Stimulated activated CD8-positive, alpha-beta memory T cell treated with anti-CD3 and anti-CD28 coated beads, Interleukin-4, amount 100 ng/mL, for 24 hours (primary cell): ENCODE measurements around the gene COL9A3.
A peak's percentile ranks its signal among the peaks of the same experiment; 100 is the strongest.

ENCODE experiments used
- DNase-seq: peaks from one replicate; pipeline ENCODE4 v3.0.0-alpha.2; 2020; ENCODE audit warnings: low read depth

COL9A3 gene

DNA sequence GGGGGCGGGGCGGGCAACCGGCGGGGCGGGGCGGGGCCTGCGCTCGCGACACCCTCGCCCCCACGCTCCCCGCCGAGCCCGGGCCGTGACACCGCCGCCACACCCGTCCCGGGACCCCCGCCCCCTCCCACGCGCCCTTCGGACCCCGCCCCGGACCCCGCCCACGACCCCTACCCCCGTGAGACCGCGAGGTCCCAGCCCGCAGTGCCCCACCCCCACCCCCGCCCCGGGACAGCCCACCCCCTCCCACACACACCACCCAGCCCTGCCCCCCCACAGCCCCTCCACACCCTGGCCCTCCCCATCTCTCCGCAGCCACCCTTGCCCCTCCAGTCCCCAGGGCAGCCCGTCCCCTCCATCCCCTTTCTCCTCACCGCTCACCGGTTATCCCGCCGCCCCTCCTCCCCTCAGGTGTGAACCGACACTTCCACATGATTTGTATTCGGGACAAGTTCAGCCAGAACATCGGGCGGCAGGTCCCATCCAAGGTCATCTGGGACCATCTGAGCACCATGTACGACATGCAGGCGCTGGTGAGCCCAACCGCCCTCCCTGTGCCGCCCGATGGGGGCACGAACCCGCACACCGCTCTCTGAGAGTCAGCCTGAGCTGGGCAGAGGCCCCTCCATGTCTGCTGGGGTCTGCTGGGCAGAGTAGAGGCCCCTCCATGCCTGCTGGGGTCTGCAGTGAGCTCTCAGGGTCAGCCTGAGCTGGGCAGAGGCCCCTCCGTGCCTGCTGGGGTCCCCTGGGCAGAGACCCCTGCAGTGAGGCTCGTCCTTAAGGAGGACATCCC, 20.0 kb upstream of the COL9A3 start:
- no peak for DNase-seq

DNA sequence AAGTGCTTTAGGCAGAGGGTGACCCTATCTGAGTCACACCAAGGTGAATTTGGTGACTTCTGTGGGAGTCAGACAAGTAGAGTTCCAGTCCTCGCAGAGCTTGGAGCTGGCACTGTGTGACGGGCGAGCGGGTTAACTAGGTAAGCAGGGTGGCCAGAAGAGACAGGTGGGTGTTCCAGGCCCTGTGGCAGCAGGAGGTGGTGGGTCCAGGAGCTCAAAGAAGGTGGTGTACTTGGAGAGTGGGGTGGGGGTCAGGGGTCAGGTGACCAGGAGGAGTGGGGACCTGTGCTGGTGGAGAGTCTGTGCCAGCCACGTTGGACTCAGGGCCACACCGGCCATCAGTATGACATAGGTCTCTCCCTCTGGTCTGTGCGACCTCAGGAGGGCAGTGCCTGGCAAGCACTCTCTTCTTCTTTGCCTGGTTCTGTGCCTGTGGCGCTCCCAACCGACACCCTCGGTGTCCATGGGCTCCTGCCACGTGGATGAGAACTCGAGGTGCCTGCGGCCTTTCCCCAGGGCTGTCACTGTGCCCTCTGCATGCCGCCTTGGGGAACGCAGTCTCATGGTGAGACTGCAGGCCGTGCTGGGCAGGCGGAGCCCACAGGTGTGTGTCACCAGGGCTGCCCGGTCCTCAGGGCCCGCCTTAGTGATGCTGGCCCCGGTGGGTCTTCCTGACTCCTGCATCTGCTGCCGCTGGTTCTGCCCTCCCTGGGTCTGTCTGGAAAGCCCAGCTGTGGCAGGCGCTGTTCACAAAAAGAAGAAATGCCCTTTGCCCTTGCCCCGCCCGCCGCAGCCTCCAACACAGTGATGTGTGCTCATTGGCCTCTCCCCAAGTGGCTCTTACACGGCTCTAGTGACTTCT, 18.9 kb upstream of the COL9A3 start:
- DNase-seq: no peak

DNA sequence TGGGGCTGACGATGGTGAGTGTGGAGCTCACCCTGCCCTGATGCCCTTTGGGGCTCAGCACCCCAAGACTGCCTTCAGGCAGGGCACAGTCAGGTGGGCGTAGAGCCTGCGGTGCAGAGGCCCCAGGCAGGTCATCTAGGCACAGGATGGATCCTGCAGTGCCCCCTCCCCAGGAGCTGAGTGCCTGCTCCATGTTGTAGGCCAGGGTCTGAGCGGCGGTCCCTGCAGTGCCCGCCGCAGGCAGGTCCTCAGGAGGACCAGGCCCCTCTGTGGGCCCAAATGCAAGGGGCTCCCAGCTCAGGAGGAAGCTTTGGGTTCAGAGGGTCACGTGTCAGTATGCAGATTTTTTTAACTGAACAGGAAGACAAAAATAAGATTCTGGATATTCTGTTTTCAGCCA, 17.8 kb upstream of the COL9A3 start:
- DNase-seq: no peak

DNA sequence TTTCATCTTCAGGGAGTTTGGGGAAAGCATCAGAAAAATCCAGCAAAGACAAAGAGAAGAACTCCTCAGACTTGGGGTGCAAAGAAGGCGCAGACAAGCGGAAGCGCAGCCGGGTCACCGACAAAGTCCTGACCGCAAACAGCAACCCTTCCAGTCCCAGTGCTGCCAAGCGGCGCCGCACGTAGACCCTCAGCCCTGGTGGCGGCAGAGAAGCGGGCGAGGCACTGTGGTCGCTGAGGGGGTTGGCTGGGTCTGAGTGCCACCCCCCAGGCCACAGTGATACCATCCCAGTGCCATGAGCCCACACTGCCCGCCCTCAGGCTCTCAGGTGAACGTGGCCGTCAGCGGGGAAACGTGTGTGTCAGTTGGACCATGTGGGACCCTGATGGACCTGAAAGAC, 17.4 kb upstream of the COL9A3 start:
- no peak for DNase-seq

DNA sequence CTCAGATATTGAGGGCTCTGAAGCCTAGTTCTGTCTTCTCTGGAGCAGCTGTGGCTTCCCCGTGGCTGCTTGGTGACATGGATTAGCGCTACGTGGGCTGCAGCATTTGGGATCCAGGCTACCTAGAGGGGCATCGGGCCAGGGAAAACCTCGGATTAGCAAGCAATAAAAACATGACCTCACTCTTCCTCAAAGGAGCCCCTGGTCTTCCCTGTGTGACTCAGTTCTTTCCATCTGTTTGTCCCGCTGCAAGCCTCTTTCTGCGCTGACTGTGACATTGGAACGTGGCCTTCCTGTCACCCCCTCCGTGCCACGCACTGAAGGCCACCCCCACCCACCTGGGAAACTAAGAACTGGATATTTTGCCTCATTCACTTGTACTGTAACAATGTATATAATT, 17.0 kb upstream of the COL9A3 start:
- no peak for DNase-seq

DNA sequence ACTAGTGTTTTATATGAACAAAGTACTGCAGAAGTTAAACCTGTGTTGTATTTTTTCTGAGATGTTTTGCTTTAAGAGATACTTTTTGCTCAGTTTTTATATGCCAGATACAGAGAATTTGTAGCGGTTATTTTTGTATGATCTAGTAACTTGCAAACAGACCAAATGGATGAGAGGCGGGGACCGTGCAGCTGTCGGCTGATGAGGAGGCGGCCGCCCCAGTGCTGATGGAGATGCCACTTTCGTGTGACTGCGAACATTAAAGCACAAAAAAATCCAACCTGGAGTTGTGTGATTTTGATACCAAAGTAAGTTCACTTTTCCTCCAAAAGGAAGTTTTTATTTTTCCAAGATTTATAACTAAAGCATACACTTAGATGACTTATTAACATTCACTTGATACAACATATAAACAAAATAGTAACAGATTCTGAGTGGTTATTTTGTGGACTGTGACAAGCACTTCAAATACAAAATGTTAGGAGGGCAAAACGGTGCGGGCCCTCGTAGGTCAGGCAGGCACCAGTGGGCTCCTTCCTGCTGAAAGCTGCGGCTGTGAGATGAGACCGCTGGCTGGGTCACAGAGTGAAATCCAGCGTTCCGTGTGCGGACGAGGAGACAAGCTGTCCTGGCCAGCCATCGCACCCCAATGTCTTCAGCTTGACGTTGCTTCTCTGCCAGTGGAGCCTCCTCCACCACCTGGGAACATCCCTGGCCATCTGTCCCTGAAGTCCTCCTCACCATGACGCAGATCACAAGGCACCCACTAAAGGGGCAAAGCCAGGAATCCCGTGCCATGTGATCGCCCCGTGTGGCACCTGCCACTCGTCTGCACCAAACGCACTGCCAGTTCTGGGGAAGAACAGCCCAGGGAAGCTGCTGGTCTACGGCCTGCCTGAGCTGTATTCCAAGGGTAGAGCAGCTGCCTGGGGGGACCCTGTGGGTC, 16.3 kb upstream of the COL9A3 start:
- no peak for DNase-seq

DNA sequence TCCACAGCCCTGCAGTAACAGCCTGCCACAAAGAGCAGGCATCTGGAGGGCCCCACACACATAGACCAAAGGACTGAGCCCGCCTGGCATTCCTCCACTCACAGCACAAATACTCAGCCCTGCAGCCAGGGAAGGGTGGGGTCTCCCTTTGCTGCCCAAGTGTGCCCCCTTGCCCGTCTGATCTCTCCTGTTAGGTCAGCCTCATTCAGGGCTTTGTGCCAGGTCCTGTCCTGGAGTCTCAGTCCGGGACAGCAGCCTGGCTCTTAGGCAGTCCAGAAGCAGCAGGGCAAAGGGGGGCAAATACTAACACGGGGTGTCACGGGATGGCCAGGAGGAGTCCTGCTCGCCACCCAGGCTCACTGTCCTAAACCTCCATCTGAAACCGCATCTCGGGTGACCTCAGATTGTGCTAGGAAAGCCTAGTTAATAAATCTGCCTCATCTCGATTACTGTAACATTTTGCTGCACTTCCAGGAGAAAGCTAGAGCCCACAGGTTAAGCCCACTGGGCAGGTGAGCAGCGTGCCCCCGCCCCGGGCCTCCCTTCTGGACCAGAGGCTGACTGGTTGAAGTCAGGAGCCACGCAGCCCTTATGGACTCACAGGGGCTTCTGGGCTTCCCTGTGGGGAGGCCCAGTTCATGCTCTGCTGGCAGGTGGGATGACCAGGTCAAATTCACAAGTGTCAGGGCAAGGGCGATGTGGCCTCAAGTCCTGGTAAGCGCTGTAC, 15.4 kb upstream of the COL9A3 start:
- DNase-seq: no peak

DNA sequence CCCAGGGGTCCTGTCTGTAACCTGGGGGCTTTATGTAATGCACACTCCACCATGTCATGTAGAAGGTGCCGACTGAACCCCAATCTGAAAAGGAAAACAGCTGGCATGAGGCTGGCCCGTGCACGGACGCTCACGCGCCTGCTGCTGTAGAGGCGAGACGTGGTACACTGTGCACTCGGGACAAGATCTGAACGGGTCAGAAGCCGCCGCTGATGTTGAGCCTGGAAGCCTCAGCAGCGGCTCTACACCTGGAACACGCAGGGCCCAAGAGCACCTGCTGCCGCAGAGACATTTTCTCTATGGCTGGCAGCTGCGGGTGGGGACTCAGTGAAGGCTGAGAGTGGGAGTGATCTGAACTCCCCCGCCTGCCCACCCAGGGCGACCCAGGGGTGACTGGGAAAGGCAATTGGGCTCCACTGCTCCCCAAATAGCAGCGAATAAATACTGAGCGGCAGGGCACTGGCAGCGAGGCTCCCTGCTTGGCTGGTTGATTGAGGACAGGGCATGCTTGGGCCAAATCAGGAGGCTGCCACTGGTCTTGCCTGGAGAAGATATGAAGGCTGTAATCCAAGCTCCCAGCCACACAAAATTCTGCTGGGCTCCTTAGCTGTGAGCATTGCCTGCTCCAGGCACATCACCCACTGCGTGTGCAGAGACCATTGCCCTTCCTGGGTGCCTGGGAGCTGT, 14.7 kb upstream of the COL9A3 start:
- no peak for DNase-seq

DNA sequence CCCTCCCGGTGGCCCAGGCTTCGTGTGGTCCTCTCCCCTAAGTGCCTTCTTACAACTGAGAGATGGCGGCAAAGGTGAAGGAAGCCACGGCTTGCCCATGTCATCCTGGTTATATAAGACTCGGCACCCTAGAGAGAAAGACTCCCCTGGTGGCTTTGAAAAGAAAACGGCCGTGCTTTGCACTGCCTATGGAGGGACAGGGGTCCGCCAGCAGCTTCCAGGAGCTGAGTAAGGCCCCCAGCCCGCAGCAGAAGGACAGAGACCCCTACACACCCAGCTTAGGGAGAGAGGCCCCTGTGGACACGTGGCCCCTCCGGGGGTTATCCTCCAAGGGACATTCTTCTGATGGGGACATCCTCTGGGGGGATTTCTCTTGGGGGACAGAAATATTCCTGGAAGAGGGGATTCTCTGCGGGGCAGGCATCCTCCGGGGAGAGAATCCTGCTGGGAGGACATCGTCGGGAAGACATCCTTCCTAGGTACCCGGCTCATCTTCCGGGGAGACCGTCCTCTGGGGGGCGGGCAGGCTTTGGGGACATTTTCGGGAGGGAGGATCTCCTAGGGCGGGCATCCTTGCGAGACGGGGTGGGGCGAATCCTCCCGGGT, 12.7 kb upstream of the COL9A3 start:
- DNase-seq: no peak

DNA sequence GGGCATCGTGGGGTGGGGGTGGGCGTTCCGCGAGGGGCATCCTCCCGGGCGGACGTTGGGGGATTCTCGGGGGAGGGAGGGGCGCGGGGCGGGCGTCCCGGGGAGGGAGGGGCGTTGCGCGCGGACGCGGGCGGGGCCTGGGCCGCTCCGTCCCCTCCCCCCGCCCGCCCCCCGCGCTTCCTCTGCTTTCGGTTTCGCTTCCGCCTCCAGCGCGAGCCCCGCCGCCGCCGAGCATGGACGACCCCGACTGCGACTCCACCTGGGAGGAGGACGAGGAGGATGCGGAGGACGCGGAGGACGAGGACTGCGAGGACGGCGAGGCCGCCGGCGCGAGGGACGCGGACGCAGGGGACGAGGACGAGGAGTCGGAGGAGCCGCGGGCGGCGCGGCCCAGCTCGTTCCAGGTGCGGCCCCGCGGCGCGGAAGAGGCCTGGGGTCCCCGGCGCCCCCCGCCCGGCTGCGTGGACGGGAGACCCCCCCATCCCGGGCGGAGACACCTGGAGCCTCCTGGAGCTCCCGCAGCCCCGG, 12.2 kb upstream of the COL9A3 start, which contains the start of gene OGFR:
OGFR (plus strand) TSS at position 209 of the 528 bp plus-strand sequence; CDS start at position 234, 25 bp downstream.
- DNase-seq: peak; percentile 59

DNA sequence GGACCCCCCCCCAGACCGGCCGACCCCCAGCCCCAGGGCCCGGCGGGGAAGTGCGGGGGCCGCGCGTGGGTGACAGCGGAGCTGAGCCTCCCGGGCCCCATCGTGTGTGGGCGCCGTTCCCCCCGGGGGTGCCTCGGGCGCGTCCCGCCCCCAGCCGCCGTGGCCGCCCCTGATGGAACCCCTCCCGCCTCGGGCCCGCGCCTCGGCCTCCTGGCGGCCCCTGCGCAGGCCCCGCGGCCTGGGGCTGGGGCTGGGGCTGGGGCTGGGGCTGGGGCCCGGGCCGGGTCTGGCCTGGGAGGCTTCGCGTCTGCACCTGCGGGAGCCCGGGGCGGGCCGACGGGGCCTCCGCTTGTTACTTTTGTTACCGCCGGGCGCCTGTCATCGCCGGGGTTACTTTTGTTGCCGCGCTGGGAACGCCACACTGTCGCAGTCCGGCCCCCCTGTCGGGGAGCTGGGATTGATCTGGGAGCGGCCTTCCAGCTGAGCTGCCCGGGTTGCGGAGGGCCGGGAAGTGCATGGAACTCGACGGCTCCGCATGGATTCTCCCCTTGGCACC, 11.6 kb upstream of the COL9A3 start:
- no peak for DNase-seq

DNA sequence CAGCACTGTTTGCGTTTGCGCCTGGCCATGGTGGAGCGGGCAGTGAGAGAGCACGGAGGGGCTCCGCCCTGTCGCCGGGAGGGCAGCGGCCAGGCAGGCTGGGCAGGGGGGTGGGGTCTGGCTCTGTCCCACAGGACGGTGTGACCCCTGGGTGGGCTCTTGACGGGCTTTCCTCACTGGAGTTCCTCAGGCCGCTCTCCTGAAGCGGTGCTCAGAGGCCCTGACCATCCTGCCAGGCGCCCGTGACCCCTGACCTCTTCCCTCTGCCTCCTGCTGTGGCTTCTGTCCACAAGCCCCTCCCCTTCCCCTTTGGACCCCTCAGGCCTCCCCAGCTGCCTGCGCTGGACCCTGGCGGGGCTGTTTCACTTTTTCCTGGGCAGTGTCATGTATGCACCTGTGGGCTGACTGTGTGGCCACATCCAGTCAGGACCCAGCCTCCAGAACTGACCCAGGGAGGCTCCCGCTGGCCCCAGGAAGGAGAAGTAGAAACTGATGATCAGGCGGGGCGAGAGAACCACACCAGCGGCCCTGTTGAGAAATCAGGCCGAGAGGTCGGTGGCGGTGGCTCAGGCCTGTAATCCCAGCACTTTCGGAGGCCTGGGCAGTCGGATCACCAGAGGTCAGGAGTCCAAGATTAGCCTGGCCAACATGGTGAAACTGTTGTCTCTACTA, 11.0 kb upstream of the COL9A3 start:
- no peak for DNase-seq

DNA sequence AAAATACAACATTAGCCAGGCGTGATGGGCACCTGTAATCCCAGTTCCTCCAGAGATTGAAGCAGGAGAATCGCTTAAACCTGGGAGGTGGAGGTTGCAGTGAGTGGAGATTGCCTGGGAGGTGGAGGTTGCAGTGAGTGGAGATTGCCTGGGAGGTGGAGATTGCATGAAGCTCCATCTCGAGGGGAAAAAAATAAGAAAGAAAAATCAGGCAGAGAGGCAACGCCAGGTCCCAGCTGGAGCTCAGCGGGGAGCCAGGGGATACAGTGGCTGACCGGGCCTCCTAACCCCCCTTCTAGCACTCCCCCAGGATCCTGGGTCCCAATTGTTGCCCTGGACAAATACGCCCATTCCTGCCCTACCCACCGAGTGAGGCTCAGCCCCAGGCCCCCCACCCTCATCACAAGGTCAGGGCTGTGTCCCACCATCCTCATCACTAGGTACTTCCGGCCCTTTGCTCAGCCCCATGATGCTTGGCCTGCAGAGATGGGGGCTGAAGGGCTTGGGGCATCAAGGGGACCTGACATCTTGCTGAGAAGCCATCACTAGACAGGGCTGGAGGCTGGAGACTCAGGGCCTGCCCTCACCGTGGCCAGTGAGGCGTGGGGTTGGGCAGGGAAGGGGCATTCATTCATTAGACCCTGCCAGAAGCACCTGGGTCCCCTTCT, 10.3 kb upstream of the COL9A3 start:
- DNase-seq: no peak

DNA sequence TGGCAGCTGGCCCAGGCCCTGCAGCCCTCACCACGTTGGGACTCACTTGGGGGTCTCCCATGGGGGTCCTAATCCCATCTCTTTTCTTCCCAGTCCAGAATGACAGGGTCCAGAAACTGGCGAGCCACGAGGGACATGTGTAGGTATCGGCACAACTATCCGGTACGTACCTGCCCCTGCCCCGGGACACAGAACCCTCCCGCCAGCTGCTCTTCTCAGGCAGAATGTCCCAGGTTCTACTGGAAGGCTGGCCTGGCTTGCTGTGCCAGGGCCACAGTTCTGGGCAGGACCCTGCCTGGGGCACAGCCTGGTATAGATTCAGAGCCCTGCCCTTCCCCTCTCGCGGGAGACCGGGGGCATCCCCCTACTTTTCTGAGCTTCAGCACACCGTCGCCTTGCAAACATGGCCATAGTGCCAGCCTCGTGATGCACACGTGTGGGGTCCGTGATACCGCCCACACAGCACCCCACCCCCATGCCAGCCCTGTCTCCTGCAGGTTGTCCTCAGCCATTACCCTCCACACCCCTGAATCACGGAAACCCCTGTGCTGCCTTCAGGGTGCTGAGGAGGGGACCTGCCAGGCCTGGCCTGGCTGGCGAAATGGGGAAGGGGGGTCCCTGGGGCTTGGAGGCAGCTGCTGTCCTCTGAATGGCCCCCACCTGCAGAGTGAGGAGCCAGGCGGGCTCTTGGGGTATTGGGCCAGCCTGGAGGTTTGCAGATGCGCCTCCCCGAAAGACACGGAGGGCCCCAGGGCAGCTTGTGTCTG, 9.2 kb upstream of the COL9A3 start:
- DNase-seq: no peak

DNA sequence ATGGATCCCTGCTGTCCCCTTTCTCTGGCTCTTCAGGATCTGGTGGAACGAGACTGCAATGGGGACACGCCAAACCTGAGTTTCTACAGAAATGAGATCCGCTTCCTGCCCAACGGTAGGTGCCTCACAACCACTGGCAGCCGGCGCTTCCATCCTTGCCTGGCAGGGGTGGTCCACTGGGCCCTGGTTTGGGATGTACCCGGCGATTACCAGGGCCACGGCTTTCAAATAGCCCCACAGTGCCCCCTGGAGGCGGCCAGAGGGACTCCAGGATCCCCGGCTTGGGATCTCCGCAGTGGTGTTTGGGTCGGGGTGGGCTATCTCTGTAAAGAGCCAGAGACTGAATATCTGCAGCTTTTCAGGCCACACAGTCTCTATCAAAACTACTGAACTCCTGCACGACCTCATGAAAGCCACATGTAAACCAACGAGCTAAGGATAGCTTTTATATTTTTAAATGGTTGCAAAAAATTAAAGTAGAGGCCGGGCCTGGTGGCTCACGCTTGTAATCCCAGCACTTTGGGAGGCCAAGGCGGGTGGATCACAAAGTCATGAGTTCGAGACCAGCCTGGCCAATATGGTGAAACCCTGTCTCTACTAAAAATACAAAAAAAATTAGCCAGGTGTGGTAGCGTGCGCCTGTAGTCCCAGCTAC, 8.5 kb upstream of the COL9A3 start:
- DNase-seq: peak; percentile 66

DNA sequence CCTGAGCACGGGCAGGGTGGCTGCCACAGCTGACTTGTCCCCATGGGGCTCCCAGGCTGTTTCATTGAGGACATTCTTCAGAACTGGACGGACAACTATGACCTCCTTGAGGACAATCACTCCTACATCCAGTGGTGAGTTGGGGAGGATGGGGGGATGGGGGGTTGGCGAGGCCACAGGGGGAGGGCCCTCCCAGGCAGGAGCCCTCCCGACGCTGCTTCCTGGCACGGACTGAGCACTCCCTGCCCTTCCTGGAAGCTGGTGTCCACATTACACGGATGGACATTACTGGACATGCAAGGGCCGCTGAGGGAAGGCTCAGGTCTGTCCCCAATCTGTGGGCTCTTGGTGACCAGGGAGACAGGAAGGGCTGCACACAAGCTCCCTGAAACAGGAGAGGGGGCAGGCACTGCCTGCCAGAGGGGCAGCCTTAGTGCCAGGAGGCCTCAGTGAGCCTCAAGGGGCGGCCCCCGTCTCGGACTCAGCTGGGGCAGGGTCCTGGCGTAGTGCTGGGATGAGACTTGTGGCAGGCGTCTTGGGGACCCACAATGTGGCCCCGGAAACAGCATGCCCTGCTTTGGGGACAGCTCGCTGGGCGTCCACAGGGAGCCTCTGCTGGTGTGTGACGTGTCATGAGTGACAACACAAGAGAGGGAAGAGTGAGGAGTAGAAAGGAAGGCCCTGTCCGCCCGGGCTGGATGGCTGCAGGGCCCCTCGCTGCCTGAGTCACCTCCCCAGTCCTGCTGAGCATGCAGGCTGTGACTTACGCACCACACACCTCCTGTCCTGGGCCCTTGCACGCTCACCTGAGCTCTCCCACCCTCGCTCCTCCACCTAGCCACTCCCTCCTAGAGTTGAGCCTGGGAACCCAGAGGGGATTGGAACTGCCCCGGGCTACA, 7.1 kb upstream of the COL9A3 start:
- DNase-seq: no peak
